Prostate gland (tissue), 2 donors: ENCODE data around the gene DCTN2.

Experiments
- POLR2A ChIP-seq: fragments of 450-650 bp; IDR thresholded peaks from one replicate; pipeline ENCODE4 v1.6.1; 2016; ENCODE audit warnings: antibody characterized with exemption, mild to moderate bottlenecking
- POLR2AphosphoS5 ChIP-seq: sonication (generic); formaldehyde crosslinking; IDR thresholded peaks from one replicate; pipeline ENCODE4 v1.6.1; 2017; ENCODE audit warnings: antibody characterized with exemption
- TF ChIP-seq, protein P1 (sequence below), 4 experiments: fragments of 200-600 bp in 2 of 4; fragments of 450-650 bp in 2 of 4; sonication (generic) in 2 of 4; IDR thresholded peaks; 1 replicate in 3 of 4; 2 replicates in 1 of 4; pipeline ENCODE4 v1.5.1; 2016 to 2019; ENCODE audit warnings: antibody characterized with exemption in 4 of 4, mild to moderate bottlenecking in 2 of 4, moderate library complexity in 2 of 4

GRCh38 chr12:57514720-57515407, 32.1 kb downstream of the DCTN2 start:
- TF ChIP-seq POLR2A (no peak), POLR2AphosphoS5 (peak; percentile 63)
- TF ChIP-seq, protein P1, sequence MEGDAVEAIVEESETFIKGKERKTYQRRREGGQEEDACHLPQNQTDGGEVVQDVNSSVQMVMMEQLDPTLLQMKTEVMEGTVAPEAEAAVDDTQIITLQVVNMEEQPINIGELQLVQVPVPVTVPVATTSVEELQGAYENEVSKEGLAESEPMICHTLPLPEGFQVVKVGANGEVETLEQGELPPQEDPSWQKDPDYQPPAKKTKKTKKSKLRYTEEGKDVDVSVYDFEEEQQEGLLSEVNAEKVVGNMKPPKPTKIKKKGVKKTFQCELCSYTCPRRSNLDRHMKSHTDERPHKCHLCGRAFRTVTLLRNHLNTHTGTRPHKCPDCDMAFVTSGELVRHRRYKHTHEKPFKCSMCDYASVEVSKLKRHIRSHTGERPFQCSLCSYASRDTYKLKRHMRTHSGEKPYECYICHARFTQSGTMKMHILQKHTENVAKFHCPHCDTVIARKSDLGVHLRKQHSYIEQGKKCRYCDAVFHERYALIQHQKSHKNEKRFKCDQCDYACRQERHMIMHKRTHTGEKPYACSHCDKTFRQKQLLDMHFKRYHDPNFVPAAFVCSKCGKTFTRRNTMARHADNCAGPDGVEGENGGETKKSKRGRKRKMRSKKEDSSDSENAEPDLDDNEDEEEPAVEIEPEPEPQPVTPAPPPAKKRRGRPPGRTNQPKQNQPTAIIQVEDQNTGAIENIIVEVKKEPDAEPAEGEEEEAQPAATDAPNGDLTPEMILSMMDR (IDR thresholded peaks at IDR 0.05), result no peak
